ENCODE results near the gene KPNA1.

The KPNA1 gene

GRCh38 chr3:122514123-122515019 lies at the start of gene KPNA1:
KPNA1 (minus strand) TSS chr3:122514939; CDS start chr3:122496565, 18,374 bp downstream.
- DNase-seq = peak; percentile 87

- DNase-seq = peak; percentile 77 to 87
These were observed 49.6 kb upstream of the KPNA1 start, which contains the start of the genes DTX3L and PARP9 for GRCh38 chr3:122564155-122564912. DTX3L (plus strand) TSS chr3:122564338; CDS start chr3:122564427, 89 bp downstream. PARP9 (minus strand) TSS chr3:122564300; CDS start chr3:122559620, 4,680 bp downstream.

DNA sequence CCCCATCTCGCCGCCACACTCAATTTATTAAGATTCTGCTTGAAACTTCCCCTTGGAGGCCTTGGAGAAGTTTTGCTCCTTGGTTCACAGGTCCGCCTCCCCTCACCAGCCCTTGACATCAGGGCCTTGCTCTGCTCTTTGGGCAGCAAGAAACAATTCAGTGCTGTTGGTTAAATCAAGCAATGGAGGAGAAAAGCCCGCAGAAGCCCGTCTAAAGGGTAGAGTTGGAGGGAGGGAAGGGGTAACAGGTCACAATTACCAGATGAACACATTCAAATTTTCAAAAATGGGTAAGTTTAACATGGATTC lies 48.9 kb upstream of the KPNA1 start:
- DNase-seq = peak in 1 of 2 experiments; percentile 39

- DNase-seq = no peak
These were observed 48.4 kb upstream of the KPNA1 start for GRCh38 chr3:122562923-122563716.

GRCh38 chr3:122560680-122561079 lies 45.9 kb upstream of the KPNA1 start:
- DNase-seq = peak; percentile 78 to 91

DNA sequence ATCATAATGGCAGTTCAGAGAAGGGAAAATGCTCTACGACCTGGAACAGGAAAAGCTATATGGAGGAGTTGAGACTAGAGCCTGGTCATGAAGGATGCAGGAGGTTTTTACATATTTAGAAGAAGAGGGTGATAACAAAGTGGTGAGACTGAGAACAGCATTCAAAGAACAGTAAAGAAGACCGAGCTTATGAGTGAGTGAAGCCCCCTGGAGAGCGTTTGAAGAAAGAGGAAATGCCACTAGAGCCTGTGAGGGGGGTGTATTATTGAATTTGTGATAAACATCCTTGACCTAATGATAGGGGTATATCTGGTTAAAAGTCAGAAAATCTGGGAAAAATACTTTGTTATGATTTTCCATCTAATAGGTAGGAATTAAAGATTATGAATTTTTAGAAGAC lies 45.2 kb upstream of the KPNA1 start:
- DNase-seq = no peak

DNA sequence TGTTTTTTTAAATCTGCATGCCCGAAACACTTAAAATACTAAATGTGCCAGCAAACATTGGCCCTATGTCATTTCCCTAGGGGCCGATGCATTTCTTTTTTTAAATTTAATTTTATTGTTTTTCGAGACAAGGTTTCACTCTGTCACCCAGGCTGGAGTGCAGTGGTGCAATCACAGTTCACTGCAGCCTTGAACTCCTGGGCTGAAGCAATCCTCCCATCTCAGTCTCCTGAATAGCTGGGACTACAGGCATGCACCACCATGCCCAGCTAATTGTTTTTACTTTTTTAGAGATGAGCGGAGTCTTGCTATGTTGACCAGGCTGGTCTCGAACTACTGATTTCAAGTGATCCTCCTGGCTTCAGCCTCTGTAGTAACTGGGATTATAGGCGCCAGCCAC lies 43.9 kb upstream of the KPNA1 start:
- DNase-seq = no peak

DNA sequence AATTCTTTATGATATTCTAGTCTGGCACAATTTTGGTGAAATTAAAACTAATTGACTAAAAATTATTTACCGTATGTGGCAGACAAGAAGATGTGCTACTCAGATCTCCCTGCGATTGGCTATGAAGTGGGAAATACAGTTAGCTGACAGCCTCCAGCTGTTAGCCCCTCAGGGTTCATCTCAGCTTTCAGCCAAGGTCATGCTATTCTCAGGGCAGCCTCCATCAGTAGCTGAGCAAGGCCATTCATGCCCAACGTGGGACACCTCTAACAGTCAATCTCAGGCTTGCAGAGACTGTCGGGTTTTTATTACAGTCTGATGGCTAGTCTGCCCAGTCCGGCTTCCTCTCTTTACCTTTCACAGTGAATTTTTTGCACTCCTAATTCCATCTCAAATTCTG lies 42.6 kb upstream of the KPNA1 start:
- DNase-seq = no peak

- DNase-seq = no peak
These were observed 40.7 kb upstream of the KPNA1 start for GRCh38 chr3:122555275-122556071.

GRCh38 chr3:122553171-122553570 lies 38.4 kb upstream of the KPNA1 start:
- no peak for DNase-seq

GRCh38 chr3:122548619-122549018 lies 33.9 kb upstream of the KPNA1 start:
- DNase-seq = no peak

DNA sequence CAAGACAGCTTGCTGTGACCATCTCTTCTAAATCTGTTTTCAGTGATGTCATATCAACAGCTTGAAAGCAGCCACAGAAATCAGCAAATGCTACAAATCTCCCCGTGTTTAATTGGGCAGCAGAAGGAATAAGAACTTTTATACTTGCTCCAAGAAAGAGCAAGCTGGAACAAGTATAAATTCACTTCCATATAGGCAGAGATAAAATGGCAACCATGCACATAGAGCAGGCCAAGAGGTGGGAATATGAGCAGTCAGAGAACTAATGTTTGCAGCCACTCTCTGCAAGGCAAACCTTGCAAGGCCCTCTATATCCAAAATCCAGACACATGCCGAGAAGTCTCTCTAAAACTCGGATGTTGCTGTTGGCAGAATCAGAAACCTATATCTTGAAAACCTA lies 33.3 kb upstream of the KPNA1 start:
- DNase-seq = no peak

DNA sequence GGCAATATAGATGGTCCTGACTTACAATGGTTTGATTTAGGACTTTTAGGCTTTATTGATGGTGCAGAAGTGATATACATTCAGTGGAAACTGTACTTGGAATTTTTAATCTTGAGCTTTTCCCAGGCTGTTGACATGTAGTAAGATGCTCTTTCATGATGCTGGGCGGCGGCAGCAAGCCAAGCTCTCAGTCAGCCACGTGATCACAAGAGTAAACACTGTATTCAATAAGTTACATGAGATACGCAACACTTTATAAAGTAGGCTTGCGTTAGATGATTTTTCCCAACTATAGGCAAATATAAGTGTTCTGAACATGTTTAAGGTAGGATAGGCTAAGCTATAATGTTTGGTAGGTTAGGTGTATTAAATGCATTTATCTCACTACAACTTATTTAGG lies 31.4 kb upstream of the KPNA1 start:
- DNase-seq = no peak

DNA sequence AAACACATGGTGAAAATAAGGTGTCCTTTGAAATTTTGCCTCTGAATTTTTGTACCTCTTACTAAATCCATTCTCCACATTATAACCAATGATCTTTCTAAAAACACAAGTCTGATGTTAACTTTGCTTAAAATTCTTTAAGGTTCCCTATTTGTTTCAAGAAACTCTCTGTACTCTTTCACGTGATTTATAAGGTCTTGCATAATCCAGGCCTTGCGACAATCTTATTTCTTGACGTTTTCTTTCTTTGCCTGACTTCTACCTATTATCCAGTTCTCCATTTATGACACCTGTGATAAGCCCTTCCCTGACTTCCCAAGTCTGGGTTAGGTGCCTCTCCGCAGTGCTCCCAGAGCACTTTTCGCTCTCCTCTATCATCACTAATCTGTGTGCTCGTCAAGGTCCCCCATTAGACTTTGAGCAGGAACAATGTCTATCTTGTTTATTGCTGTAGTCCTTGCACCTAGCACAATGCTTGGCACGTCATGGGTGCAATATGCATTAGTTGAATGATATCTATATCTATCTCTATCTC lies 24.3 kb upstream of the KPNA1 start:
- DNase-seq = peak; percentile 47 to 59

DNA sequence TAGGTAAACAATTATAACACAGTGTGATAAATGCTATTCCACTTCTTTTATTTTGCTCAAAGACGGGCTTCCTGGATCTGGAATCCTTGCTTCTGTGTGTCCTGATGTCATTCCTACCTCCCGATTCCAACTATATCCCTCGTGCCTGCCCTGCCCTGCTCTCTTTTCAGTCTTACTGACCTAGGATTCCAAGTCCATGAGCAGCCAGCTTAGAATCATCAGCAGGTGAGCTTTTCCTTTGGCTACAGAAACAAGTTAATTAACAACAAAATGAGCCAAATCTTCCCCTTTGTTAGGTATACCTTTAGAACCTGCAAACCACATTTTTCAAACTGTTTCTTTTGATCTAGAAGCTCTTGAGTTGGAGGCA lies 21.9 kb upstream of the KPNA1 start:
- no peak for DNase-seq

GRCh38 chr3:122535964-122536631 lies 21.4 kb upstream of the KPNA1 start:
- DNase-seq = no peak

DNA sequence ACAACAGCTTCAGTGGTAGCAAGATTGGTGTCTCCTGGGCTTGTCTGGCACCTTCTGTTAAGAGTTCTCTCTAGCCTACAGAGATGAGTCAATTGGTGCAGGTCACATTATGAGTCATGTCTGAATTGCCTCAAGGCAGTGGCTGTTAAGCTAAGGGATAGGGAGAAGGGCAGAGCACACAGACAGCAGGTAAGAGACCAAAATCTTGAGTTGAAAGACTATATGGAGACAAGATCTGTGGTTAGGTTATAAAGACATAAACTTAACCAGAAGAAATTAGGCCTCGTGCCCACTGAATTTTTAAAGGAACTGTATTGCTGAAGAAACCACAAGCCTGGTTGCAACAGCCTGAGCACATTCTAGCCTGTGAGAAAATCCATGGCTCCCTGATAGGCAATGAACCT lies 19.2 kb upstream of the KPNA1 start:
- DNase-seq = peak; percentile 97 to 98

- DNase-seq = no peak
These were observed 18.7 kb upstream of the KPNA1 start for GRCh38 chr3:122533480-122533879.

GRCh38 chr3:122530164-122530563 lies 15.4 kb upstream of the KPNA1 start:
- no peak for DNase-seq

GRCh38 chr3:122523317-122523716 lies 8.6 kb upstream of the KPNA1 start:
- no peak for DNase-seq

DNA sequence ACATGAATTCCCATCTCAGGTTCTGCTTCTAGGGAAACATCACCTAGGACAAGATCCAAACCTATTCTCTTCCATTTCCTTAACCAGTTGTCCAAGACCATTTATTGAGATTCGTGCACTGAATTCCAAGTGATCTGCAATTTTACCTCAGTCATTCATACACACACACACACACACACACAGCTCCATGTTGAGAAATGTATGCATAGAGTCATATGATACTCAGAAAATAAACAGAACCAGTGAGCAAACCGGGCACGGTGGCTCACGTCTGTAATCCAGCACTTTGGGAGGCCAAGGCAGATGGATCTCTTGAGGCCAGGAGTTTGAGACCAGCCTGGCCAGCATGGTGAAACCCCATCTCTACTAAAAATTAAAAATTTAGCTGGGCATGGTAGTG lies 6.1 kb upstream of the KPNA1 start:
- DNase-seq = no peak

- no peak for DNase-seq
These were observed 5.0 kb upstream of the KPNA1 start for GRCh38 chr3:122519693-122520092.

All from AML-193 (cell line).